Naive thymus-derived CD8-positive, alpha-beta T cell (primary cell): ENCODE measurements around the gene NTRK1. TPM values are rescaled to one million over a fixed set of nuclear protein-coding genes. Genes with fewer than 3 reads are reported as not detected.

ENCODE experiments used
- ATAC-seq, 2 donors: fragments of 150-1000 bp; cut with Tn5 transposase in 1 of 2; sonication (Bioruptor Pico), chemical (Tn5 transposase) in 1 of 2; 1 replicate in 1 of 2; 2 replicates in 1 of 2; pipeline ENCODE4 v1.10.0; 2021; ENCODE audit warnings: mild to moderate bottlenecking in 2 of 2, moderate library complexity in 2 of 2
- POLR2A ChIA-PET: fragments of 350-600 bp; sonication (Branson Sonifier 250); formaldehyde crosslinking; loops from one replicate; lab custom pipeline; 2021; ENCODE audit warnings: antibody characterized with exemption; lab: Charles Lee
- DNase-seq, 10 donors: peaks; one replicate each; pipeline versions ENCODE4 v3.0.0 to v3.0.0-alpha.2; 2020 to 2022
- H3K27ac Mint-ChIP-seq, 10 donors: one replicate each; pipeline ENCODE4 v1.8.0; 2020 to 2022; ENCODE audit warnings: mild to moderate bottlenecking in 10 of 10, mixed read lengths in 10 of 10, moderate library complexity in 4 of 10, inconsistent platforms in 1 of 10
- H3K27me3 Mint-ChIP-seq, 5 donors: one replicate each; pipeline ENCODE4 v1.8.0; 2021 to 2022; ENCODE audit warnings: mixed read lengths in 5 of 5
- H3K36me3 Mint-ChIP-seq, 3 donors: one replicate each; pipeline ENCODE4 v1.8.0; 2020 to 2022; ENCODE audit warnings: mixed read lengths in 3 of 3, mild to moderate bottlenecking in 2 of 3, inconsistent platforms in 1 of 3
- H3K4me1 Mint-ChIP-seq, 4 donors: one replicate each; pipeline ENCODE4 v1.8.0; 2021 to 2022; ENCODE audit warnings: mixed read lengths in 4 of 4
- H3K4me3 Mint-ChIP-seq, 10 donors: one replicate each; pipeline ENCODE4 v1.8.0; 2020 to 2022; ENCODE audit warnings: mild to moderate bottlenecking in 10 of 10, mixed read lengths in 10 of 10, moderate library complexity in 6 of 10, inconsistent platforms in 1 of 10
- H3K9me3 Mint-ChIP-seq, 9 donors: one replicate each; pipeline ENCODE4 v1.8.0; 2020 to 2022; ENCODE audit warnings: mixed read lengths in 9 of 9, mild to moderate bottlenecking in 3 of 9, inconsistent platforms in 1 of 9, moderate library complexity in 1 of 9
- polyA plus RNA-seq, 3 donors: library from polyadenylated mRNA; unstranded; fragments of 300-500 nt; fragmentation: Illumina TruSeq; gene quantifications; one replicate each; pipeline ENCODE4 v1.2.3, GENCODE V29; 2021
- total RNA-seq, 8 experiments: library from RNA in 2 of 8; stranded (reverse) in 2 of 8; gene quantifications; one replicate each; pipeline ENCODE4 v1.2.3 and lab custom pipeline; 2021 to 2026

The NTRK1 gene
- total and polyA plus RNA-seq, 5 experiments from 2014 or later: 0.14 to 0.25 TPM; not detected in 3

DNA sequence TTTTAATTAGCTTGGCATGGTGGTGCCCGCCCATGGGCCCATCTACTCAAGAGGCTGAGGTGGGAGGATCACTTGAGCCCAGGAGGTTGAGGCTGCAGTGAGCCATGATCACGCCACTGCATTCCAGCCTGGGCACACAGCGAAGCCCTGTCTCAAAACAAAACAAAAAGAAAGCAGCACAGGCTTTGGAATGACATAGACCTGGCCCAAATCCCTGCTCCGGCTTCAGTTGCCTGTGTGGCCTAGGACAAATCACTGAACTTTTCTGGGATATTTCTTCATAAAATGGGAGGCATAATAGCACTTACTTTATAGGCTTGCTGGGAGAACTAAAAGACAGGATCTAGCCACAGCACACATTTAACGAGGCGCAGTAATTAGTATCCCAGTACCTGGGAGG lies 35.3 kb downstream of the NTRK1 start:
- Mint-ChIP-seq H3K36me3 (no peaks in the 10 kb centered on the region), H3K27me3 (peaks cover 12 to 60% (median 36%) of the 10 kb centered on the region in 5 donors), H3K4me3 (no peak overlapping the region), H3K27ac (no peak overlapping the region), H3K9me3 (no peaks in the 10 kb centered on the region), H3K4me1 (peaks cover 3 to 23% (median 17%) of the 10 kb centered on the region in 4 donors)
- DNase-seq (no peak), ATAC-seq (no peak)
- POLR2A ChIA-PET: no interaction called here

GRCh38 chr1:156896490-156897033 lies 35.9 kb downstream of the NTRK1 start:
- DNase-seq (no peak), ATAC-seq (no peak)
- Mint-ChIP-seq H3K36me3 (no peaks in the 10 kb centered on the region), H3K9me3 (no peaks in the 10 kb centered on the region), H3K4me3 (no peak overlapping the region), H3K4me1 (peaks cover 3 to 23% (median 17%) of the 10 kb centered on the region in 4 donors), H3K27ac (peak overlapping the region in 1 of 10 donors; percentile 83), H3K27me3 (peaks cover 8 to 54% (median 34%) of the 10 kb centered on the region in 5 donors)
- POLR2A ChIA-PET: no interaction called here

- peaks cover 5 to 48% (median 34%) of the 10 kb centered on the region in 5 donors for H3K27me3 Mint-ChIP-seq
- peaks cover 3 to 21% (median 16%) of the 10 kb centered on the region in 4 donors for H3K4me1 Mint-ChIP-seq
- H3K27ac Mint-ChIP-seq: peak overlapping the region in 1 of 10 donors; percentile 87
- POLR2A ChIA-PET: no interaction called here
- no peak for ATAC-seq
- no peak for DNase-seq
- H3K4me3 Mint-ChIP-seq: peak overlapping the region in 1 of 10 donors; percentile 15
- no peaks in the 10 kb centered on the region for H3K9me3 Mint-ChIP-seq
- H3K36me3 Mint-ChIP-seq: no peaks in the 10 kb centered on the region
Measured at GRCh38 chr1:156897078-156897825, 36.6 kb downstream of the NTRK1 start.

- H3K4me1 Mint-ChIP-seq: peaks cover 3 to 15% (median 11%) of the 10 kb centered on the region in 4 donors
- POLR2A ChIA-PET: no interaction called here
- H3K27ac Mint-ChIP-seq: peak overlapping the region in 3 of 10 donors; percentile 54 to 61 (median 61)
- H3K9me3 Mint-ChIP-seq: no peaks in the 10 kb centered on the region
- ATAC-seq: peak; percentile 33 to 43
- H3K27me3 Mint-ChIP-seq: peaks cover 5 to 48% (median 34%) of the 10 kb centered on the region in 5 donors
- H3K4me3 Mint-ChIP-seq: peak overlapping the region in 1 of 10 donors; percentile 22
- DNase-seq: no peak
- no peaks in the 10 kb centered on the region for H3K36me3 Mint-ChIP-seq
Measured at GRCh38 chr1:156898161-156898566, 37.5 kb downstream of the NTRK1 start.

GRCh38 chr1:156898971-156899664 lies 38.5 kb downstream of the NTRK1 start:
- ATAC-seq: no peak
- Mint-ChIP-seq H3K4me3 (no peak overlapping the region), H3K36me3 (no peaks in the 10 kb centered on the region), H3K4me1 (peaks cover 3 to 15% (median 7%) of the 10 kb centered on the region in 4 donors), H3K27ac (peak overlapping the region in 3 of 10 donors; percentile 24 to 63 (median 61)), H3K27me3 (peaks cover 5 to 48% (median 34%) of the 10 kb centered on the region in 5 donors), H3K9me3 (no peaks in the 10 kb centered on the region)
- DNase-seq: no peak
- POLR2A ChIA-PET: no interaction called here

DNA sequence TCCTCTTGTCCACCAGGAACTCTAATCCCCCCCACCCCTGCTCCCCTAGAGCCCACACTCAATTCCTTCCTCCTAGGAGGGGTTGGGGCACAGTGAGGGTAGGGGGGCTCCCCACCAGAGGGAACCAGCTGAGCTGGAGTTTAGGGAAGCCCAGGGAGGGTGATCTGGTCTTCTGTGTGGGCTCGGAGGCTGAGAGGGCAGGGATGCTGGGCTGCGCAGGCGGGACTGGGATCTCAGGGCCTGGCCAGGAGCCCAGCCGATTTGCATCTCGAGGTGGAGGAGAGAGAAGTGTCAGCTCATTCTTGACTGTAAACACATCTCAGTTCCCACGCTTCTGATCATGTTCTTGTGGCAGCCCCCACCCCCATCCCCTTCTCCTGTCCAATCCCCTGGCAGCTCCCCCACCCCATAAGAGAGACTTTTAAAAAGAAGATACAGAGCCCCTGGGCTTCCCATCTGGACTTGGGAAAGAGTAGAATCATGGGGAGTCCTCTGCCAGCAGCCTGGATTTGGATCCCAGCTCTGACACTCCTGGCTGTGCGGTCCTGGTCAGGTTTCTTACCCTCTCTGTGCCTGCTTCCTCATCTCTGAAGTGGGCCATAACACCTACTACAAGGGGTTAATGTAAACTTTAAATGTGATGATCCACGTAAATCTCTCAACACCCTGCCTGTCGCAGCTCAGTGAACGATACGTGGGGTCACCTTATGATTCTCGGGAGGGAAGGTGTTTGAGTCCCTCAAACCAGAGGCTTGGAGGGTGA lies 39.5 kb downstream of the NTRK1 start:
- H3K4me3 Mint-ChIP-seq: no peak overlapping the region
- no peak overlapping the region for H3K27ac Mint-ChIP-seq
- H3K9me3 Mint-ChIP-seq: no peaks in the 10 kb centered on the region
- no peaks in the 10 kb centered on the region for H3K36me3 Mint-ChIP-seq
- H3K4me1 Mint-ChIP-seq: peaks cover 3 to 15% (median 6%) of the 10 kb centered on the region in 4 donors
- ATAC-seq (no peak), DNase-seq (no peak)
- peaks cover 5 to 43% (median 30%) of the 10 kb centered on the region in 5 donors for H3K27me3 Mint-ChIP-seq
- POLR2A ChIA-PET: no interaction called here

GRCh38 chr1:156900896-156901589 lies 40.4 kb downstream of the NTRK1 start:
- Mint-ChIP-seq H3K4me3 (no peak overlapping the region), H3K36me3 (no peaks in the 10 kb centered on the region), H3K4me1 (peaks cover 3 to 15% (median 6%) of the 10 kb centered on the region in 4 donors), H3K27me3 (peaks cover 6 to 34% (median 29%) of the 10 kb centered on the region in 5 donors), H3K27ac (peak overlapping the region in 2 of 10 donors; percentile 37 to 56), H3K9me3 (peaks cover 0 to 2% (median 0%) of the 10 kb centered on the region in 9 donors)
- POLR2A ChIA-PET: interaction anchor here (1.0 kb wide), 1 partner anchor 63 kb away, joined by 3 read pairs; no protein-coding TSS in a partner anchor
- ATAC-seq: no peak
- no peak for DNase-seq

- ATAC-seq: no peak
- Mint-ChIP-seq H3K27me3 (peaks cover 6 to 31% (median 28%) of the 10 kb centered on the region in 5 donors), H3K27ac (peak overlapping the region in 2 of 10 donors; percentile 37 to 56), H3K9me3 (peaks cover 0 to 2% (median 0%) of the 10 kb centered on the region in 9 donors), H3K4me3 (no peak overlapping the region), H3K4me1 (peaks cover 3 to 15% (median 6%) of the 10 kb centered on the region in 4 donors), H3K36me3 (no peaks in the 10 kb centered on the region)
- no peak for DNase-seq
- POLR2A ChIA-PET: interaction anchor here (1.0 kb wide), 1 partner anchor 63 kb away, joined by 3 read pairs; no protein-coding TSS in a partner anchor
Measured at GRCh38 chr1:156901590-156901900, 40.9 kb downstream of the NTRK1 start.

GRCh38 chr1:156901966-156902915 lies 41.6 kb downstream of the NTRK1 start:
- POLR2A ChIA-PET: no interaction called here
- Mint-ChIP-seq H3K4me3 (no peak overlapping the region), H3K27ac (peak overlapping the region in 1 of 10 donors; percentile 37), H3K9me3 (peaks cover 0 to 2% (median 0%) of the 10 kb centered on the region in 9 donors), H3K36me3 (no peaks in the 10 kb centered on the region), H3K4me1 (peaks cover 3 to 15% (median 7%) of the 10 kb centered on the region in 4 donors), H3K27me3 (peaks cover 6 to 32% (median 22%) of the 10 kb centered on the region in 5 donors)
- ATAC-seq: no peak
- no peak for DNase-seq

- Mint-ChIP-seq H3K9me3 (peaks cover 0 to 2% (median 0%) of the 10 kb centered on the region in 9 donors), H3K4me3 (no peak overlapping the region), H3K4me1 (peaks cover under 1 to 4% (median 2%) of the 10 kb centered on the region in 4 donors), H3K27ac (no peak overlapping the region), H3K36me3 (no peaks in the 10 kb centered on the region), H3K27me3 (peaks cover 6 to 24% (median 13%) of the 10 kb centered on the region in 5 donors)
- no peak for ATAC-seq
- POLR2A ChIA-PET: no interaction called here
- no peak for DNase-seq
Measured at GRCh38 chr1:156903328-156904091, 42.8 kb downstream of the NTRK1 start.
